ENCODE results near the gene VPS26B.

The VPS26B gene

DNA sequence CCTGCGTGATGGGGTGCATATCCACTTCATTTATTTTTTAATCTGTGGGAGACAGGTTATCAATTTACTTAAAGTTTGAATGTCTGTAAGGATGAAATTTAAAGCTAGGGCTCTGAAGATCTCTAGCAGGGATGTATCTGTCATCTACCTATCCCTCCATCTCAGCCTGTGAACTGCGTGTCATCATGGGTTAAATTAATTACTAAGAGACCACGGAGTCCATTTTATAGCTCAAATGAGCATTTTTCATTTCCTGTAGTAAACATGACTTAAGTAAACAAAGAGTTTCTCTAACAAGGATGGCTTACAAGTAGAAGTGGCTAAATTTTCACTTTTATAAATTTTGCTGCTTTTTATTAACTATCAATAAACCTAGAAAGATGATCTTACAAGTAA is 48.8 kb downstream of the VPS26B start:
- TF ChIP-seq GABPA (IDR thresholded peaks at IDR 0.05; ENCODE audit: low read depth) (no peak), SPI1 (IDR thresholded peaks at IDR 0.05; ENCODE audit: borderline replicate concordance, low read depth) (no peak), POLR2AphosphoS5 (IDR thresholded peaks at IDR 0.05; ENCODE audit: low read depth) (no peak)
- TF ChIP-seq, protein P1, sequence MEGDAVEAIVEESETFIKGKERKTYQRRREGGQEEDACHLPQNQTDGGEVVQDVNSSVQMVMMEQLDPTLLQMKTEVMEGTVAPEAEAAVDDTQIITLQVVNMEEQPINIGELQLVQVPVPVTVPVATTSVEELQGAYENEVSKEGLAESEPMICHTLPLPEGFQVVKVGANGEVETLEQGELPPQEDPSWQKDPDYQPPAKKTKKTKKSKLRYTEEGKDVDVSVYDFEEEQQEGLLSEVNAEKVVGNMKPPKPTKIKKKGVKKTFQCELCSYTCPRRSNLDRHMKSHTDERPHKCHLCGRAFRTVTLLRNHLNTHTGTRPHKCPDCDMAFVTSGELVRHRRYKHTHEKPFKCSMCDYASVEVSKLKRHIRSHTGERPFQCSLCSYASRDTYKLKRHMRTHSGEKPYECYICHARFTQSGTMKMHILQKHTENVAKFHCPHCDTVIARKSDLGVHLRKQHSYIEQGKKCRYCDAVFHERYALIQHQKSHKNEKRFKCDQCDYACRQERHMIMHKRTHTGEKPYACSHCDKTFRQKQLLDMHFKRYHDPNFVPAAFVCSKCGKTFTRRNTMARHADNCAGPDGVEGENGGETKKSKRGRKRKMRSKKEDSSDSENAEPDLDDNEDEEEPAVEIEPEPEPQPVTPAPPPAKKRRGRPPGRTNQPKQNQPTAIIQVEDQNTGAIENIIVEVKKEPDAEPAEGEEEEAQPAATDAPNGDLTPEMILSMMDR (IDR thresholded peaks at IDR 0.05; ENCODE audit: insufficient read depth, low read length) = no peak
- TF ChIP-seq, protein P2, sequence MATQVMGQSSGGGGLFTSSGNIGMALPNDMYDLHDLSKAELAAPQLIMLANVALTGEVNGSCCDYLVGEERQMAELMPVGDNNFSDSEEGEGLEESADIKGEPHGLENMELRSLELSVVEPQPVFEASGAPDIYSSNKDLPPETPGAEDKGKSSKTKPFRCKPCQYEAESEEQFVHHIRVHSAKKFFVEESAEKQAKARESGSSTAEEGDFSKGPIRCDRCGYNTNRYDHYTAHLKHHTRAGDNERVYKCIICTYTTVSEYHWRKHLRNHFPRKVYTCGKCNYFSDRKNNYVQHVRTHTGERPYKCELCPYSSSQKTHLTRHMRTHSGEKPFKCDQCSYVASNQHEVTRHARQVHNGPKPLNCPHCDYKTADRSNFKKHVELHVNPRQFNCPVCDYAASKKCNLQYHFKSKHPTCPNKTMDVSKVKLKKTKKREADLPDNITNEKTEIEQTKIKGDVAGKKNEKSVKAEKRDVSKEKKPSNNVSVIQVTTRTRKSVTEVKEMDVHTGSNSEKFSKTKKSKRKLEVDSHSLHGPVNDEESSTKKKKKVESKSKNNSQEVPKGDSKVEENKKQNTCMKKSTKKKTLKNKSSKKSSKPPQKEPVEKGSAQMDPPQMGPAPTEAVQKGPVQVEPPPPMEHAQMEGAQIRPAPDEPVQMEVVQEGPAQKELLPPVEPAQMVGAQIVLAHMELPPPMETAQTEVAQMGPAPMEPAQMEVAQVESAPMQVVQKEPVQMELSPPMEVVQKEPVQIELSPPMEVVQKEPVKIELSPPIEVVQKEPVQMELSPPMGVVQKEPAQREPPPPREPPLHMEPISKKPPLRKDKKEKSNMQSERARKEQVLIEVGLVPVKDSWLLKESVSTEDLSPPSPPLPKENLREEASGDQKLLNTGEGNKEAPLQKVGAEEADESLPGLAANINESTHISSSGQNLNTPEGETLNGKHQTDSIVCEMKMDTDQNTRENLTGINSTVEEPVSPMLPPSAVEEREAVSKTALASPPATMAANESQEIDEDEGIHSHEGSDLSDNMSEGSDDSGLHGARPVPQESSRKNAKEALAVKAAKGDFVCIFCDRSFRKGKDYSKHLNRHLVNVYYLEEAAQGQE (IDR thresholded peaks at IDR 0.05; ENCODE audit: insufficient replicate concordance, low read depth) = no peak
- Histone ChIP-seq H3K27me3 (ENCODE audit: insufficient read depth, poor library complexity, severe bottlenecking) (peaks cover 54% of the 10 kb centered on the region), H3K27ac (replicated peaks) (no peak overlapping the region), H3K4me3 (replicated peaks; ENCODE audit: insufficient read depth, low read length) (no peak overlapping the region)
- no peak for DNase-seq (ENCODE audit: low read depth in 1 of 2, low spot score in 1 of 2)

DNA sequence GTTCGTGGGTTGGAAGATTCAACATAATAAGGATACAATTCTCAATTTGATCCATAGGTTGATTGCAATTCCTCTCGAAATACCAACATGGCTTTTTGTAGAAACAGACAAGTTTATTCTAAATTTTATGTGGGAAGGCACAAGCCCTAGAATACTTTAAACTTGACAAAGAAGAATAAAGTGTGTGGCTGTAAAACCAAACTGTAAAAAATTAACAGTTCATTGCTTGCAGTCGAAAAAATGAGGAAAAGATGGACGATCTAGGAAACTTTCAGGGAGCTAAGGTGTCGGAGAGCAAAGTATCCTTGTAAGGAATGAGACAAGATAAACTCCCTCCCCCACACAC is 50.7 kb downstream of the VPS26B start:
- Histone ChIP-seq H3K27ac (replicated peaks) (no peak overlapping the region), H3K4me3 (replicated peaks; ENCODE audit: insufficient read depth, low read length) (no peak overlapping the region), H3K27me3 (ENCODE audit: insufficient read depth, poor library complexity, severe bottlenecking) (peaks cover 65% of the 10 kb centered on the region)
- DNase-seq (ENCODE audit: low read depth in 1 of 2, low spot score in 1 of 2) = no peak
- no peak for TF ChIP-seq POLR2AphosphoS5 (IDR thresholded peaks at IDR 0.05; ENCODE audit: low read depth)
- TF ChIP-seq, protein P1 (IDR thresholded peaks at IDR 0.05; ENCODE audit: insufficient read depth, low read length) = no peak
- no peak for TF ChIP-seq SPI1 (IDR thresholded peaks at IDR 0.05; ENCODE audit: borderline replicate concordance, low read depth)
- TF ChIP-seq GABPA (IDR thresholded peaks at IDR 0.05; ENCODE audit: low read depth) = no peak
- TF ChIP-seq, protein P2 (IDR thresholded peaks at IDR 0.05; ENCODE audit: insufficient replicate concordance, low read depth) = no peak

DNA sequence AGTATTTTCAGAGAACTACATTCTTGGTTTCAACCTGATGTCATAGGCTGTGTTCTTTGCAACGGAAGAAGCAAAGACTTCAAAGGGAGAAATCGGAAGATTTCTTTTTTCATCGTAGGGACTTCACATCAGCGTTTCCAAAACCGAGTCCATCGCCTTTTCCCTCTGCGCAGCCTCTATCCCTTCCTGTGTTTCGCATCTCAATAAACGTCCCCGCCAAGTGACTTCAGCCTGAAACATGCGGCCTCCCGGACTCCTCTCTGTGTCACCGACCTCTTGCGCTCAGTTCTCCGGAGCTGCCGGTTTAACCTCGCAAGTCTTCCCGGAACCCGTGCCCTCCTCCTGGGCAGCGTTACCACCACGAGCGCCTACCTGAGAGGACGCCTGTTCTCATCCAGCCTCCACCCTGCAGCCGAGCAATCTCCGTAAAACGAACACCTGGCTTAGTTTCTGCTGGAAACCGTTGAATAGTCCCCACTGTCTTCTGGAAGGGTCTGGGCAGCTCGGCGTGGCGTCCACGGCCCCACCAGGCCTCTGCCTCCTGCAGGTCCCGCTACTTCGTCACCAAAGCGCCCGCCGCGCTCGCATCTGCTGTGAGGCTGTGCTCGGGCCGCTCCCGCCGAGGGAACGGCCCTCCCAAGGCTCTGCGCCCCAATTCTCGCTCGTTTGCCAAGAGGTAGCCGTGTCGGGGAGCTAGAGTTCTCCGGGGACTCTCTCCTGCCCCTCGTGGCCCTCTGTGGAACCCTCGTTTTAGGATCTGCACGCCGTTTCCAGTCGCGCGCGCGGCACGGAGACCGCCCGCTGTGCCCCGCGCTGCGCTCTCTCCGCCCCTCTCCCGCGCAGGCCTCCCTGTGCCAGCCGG is 51.3 kb downstream of the VPS26B start, which contains the start of gene GLB1L3:
GLB1L3 (plus strand) TSS at position 846 of the 862 bp plus-strand sequence. CDS start 362 bp downstream, outside the sequence.
- TF ChIP-seq GABPA (IDR thresholded peaks at IDR 0.05; ENCODE audit: low read depth) (no peak), POLR2AphosphoS5 (IDR thresholded peaks at IDR 0.05; ENCODE audit: low read depth) (no peak)
- TF ChIP-seq, protein P1 (IDR thresholded peaks at IDR 0.05; ENCODE audit: insufficient read depth, low read length) = no peak
- TF ChIP-seq, protein P2 (IDR thresholded peaks at IDR 0.05; ENCODE audit: insufficient replicate concordance, low read depth) = no peak
- DNase-seq (ENCODE audit: low read depth in 1 of 2, low spot score in 1 of 2) = peak in 1 of 2 experiments; percentile 21
- no peak within 1 kb of the TSS for H3K27ac ChIP-seq (replicated peaks)
- H3K4me3 ChIP-seq (replicated peaks; ENCODE audit: insufficient read depth, low read length) = peak within 1 kb of the TSS; percentile 8
- H3K27me3 ChIP-seq (ENCODE audit: insufficient read depth, poor library complexity, severe bottlenecking) = peaks cover 70% of the 10 kb centered on the region
